C4-2B (cell line): ENCODE data around the gene NTNG1.
"Not testable (repeated sequence)": the region's sequence is repeated elsewhere in the genome, so short reads cannot be mapped to it uniquely, and the experiment has no call there.

Experiments
- H3K27ac ChIP-seq: fragments of 450-650 bp; 2 replicates; pipeline ENCODE4 v1.5.1; 2017
- CTCF ChIP-seq: fragments of 450-650 bp; conservative IDR thresholded peaks from 2 replicates; pipeline ENCODE4 v1.5.1; 2017; ENCODE audit warnings: mild to moderate bottlenecking
- ZFX ChIP-seq: fragments of 450-650 bp; IDR thresholded peaks from 2 replicates; pipeline ENCODE4 v1.6.1; 2017

NTNG1 gene

GRCh38 chr1:107158991-107159390, 18.2 kb downstream of the NTNG1 start:
- no peak overlapping the region for H3K27ac ChIP-seq
- TF ChIP-seq ZFX = no peak
- TF ChIP-seq CTCF = no peak

GRCh38 chr1:107162745-107163144, 21.9 kb downstream of the NTNG1 start:
- H3K27ac ChIP-seq = no peak overlapping the region
- TF ChIP-seq CTCF (no peak), ZFX (no peak)

GRCh38 chr1:107164901-107165300, 24.1 kb downstream of the NTNG1 start:
- not testable (repeated sequence) for H3K27ac ChIP-seq

- TF ChIP-seq ZFX (no peak), CTCF (no peak)
- H3K27ac ChIP-seq = no peak overlapping the region
Measured at GRCh38 chr1:107169615-107170014, 28.8 kb downstream of the NTNG1 start.

- H3K27ac ChIP-seq = no peak overlapping the region
- TF ChIP-seq ZFX (no peak), CTCF (no peak)
Measured at GRCh38 chr1:107171333-107171732, 30.5 kb downstream of the NTNG1 start.

GRCh38 chr1:107172450-107173170, 31.8 kb downstream of the NTNG1 start:
- TF ChIP-seq ZFX = no peak
- TF ChIP-seq CTCF = no peak

GRCh38 chr1:107175102-107175909, 34.5 kb downstream of the NTNG1 start:
- TF ChIP-seq CTCF = no peak
- no peak for TF ChIP-seq ZFX
- H3K27ac ChIP-seq = no peak overlapping the region

More at GRCh38 chr1:107172450-107173170, 31.8 kb downstream of the NTNG1 start:
- H3K27ac ChIP-seq = no peak overlapping the region
